Globus pallidus (tissue), 1 donor: ENCODE data around the gene LARGE1.

ENCODE experiments used
- DNase-seq: peaks from one replicate; pipeline ENCODE4 v3.0.0-alpha.2; 2015; ENCODE audit warnings: low spot score

Gene LARGE1

DNA sequence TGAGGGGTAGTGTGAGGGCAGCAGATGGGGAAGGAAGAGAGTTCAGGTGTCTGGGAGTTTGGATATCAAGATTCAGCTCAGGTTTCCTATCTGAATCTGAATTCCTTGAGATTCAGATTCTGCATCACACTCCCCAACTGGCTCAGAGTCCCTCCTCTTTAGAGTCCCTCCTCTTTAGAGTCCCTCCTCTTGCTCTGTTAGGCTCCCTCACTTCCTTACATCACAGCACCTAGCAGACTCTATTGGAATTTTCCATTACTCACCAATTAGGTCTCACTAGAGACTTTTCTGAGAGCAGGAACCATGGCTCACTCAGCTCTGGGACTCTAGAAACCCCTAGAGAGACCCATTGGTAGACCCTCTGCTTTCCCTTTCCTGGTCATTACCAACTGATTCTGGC is 558.7 kb downstream of the LARGE1 start:
- no peak for DNase-seq

DNA sequence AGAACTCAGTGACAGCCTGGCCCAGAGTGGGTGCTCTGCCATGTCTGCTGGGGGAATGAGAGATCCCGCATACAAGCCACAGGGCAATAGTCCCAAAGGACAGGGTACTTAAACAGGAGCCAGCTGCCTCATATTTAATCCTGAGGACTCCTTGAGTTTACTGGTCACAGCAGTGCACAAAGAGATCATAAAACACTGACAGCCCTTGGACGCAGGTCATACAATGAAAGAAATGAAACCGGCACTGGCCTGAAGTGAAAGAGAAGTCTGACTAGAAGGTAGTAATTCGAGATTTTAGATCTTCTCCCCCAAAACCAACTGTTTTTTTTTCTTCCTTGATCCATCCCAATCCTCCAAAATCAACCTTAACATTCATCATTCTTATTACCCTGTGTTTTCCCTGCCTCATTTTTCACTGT is 562.3 kb downstream of the LARGE1 start:
- no peak for DNase-seq

GRCh38 chr22:33354928-33355327 is 565.3 kb downstream of the LARGE1 start:
- no peak for DNase-seq

GRCh38 chr22:33353502-33353901 is 566.8 kb downstream of the LARGE1 start:
- DNase-seq: no peak

- DNase-seq: no peak
Measured at GRCh38 chr22:33352768-33353167, 567.5 kb downstream of the LARGE1 start.

GRCh38 chr22:33350961-33351360 is 569.3 kb downstream of the LARGE1 start:
- DNase-seq: no peak

DNA sequence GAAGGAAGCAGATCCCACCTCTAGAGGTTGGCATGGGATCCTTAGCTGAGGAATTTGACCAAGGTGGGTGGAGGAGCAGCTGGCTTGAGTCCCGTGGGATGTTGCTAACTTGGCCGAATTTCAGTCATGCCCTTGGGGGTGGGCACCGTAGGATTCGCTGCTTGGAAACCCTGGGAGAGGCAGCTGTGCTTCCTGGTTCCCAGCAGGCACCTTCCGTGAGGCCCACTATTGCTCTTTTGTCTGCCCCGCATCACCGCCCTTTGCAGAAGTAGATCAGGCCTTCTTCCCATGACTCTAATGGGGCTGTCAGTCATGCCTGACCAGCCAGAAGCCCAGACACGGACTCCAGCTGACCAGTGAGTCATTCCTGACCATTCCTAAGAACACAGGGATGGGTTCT is 569.8 kb downstream of the LARGE1 start:
- DNase-seq: no peak

- no peak for DNase-seq
Measured at GRCh38 chr22:33347002-33347401, 573.3 kb downstream of the LARGE1 start.

DNA sequence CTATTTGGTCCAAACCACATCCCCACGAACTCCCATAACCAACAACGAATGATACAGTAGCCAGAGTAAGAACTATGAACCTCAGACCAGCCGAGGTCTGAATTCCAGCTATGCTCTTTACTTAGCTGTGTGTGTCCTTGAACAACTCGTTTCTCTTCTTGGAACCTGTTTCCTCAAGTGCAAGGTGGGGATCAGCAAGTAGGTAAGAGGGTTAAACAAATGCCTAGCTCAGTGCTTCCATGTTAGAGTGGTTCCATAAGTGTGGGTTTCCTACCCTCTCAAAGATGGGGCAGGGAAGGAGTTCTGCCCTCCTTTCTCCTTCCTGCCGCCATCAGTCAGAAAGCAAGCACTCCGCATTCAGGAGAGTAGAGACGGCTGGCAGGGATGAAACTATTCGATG is 578.7 kb downstream of the LARGE1 start:
- no peak for DNase-seq

- DNase-seq: no peak
Measured at GRCh38 chr22:33337524-33337923, 582.8 kb downstream of the LARGE1 start.

- DNase-seq: no peak
Measured at GRCh38 chr22:33335611-33336279, 584.5 kb downstream of the LARGE1 start.

DNA sequence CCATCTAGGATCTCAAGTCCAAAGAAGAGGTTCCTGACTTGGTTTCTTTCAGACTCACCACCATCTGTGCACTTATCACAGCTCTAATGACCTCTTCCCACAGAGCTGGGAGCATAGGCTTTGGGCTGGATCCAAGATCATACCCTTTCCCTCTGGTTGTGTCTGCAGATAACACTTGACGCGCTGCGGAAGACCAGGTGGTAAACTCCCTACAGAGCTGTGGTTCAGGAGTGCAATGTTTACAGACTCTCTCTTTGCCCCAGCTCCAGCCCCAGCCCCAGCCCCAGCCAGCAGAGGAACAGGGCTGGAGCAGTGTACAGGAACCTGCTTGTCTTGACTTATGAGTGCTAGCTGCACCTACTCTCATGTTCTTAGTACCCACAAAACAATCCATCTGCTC is 587.7 kb downstream of the LARGE1 start:
- DNase-seq: no peak

DNA sequence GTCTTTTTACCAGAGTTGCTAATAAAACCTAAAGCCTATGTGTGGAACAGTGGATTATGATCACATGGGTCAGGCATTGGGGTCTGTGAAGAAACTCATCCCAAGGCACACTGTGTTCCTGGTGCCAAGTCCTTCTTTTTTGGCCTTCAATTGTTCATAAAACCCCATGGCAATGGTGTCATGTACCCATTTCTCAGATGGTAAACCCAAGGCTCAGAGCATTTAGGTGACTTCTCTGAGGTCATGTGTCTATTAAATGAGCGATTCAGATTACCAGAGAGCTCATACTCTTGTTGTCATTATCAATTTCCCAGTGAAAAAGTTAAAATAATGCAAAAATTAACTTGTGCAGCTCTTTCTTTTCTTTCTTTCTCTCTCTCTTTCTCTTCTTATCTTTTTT is 589.3 kb downstream of the LARGE1 start:
- no peak for DNase-seq

GRCh38 chr22:33330534-33330933 is 589.7 kb downstream of the LARGE1 start:
- DNase-seq: no peak

- no peak for DNase-seq
Measured at GRCh38 chr22:33329398-33329797, 590.9 kb downstream of the LARGE1 start.

- DNase-seq: no peak
Measured at GRCh38 chr22:33328789-33329296, 591.4 kb downstream of the LARGE1 start.

DNA sequence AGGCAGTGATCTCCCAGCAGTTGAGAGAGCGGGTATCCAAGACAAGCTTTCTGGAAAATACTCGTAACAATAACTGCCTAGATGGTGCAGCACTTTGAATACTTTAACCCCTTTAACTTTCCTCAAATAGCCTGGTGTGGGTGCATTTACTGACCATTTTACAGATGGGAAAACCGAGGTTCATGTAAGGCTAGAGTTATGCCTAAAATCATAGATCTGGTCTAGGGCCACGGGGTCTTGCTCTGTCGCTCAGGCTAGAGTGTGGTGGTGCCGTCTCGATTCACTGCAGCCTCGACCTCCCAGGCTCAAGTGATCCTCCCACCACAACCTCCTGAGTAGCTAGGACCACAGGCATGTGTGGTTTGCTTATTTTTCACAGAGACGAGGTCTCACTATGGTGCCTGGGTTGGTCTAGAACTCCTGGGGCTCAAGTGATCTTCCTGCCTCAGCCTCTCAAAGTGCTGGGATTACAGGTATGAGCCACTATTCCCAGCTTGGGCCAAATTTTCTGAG is 592.9 kb downstream of the LARGE1 start:
- DNase-seq: no peak

DNA sequence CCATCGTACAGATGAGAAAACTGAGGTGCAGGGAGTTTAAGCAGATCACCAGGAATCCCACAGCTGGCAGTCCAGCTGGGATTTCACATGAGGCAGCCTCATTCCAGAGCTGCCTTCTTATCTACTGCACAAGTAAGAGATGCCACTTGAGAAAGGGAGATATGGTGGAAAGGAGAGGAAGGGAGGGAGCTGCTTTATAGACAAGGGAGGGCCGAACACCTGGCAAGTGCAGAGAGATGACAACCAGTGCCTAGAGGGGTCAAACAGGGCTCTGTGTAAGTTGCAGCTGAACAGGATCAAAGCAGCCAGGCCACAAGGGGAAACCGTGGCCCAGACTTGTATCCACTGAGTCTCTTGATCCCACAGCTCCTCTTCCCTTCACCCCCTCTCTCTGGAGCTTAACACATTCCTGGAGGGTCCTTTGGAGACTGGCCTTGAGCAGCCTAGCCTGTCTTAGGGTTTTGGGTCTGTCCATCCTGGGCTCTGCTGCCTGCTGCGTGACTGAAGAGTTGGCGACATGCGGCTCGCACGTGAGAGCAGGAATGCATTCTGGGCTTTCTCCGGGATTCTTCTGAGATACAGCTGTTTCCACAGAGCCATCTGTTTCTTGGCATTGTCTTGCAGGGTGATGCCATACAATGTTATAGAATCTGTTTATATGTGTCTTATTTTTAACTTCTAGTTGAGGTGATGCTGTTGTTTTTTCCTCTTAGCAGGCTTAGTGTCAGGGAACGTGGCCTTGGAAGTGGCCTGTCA is 593.6 kb downstream of the LARGE1 start:
- DNase-seq: no peak

DNA sequence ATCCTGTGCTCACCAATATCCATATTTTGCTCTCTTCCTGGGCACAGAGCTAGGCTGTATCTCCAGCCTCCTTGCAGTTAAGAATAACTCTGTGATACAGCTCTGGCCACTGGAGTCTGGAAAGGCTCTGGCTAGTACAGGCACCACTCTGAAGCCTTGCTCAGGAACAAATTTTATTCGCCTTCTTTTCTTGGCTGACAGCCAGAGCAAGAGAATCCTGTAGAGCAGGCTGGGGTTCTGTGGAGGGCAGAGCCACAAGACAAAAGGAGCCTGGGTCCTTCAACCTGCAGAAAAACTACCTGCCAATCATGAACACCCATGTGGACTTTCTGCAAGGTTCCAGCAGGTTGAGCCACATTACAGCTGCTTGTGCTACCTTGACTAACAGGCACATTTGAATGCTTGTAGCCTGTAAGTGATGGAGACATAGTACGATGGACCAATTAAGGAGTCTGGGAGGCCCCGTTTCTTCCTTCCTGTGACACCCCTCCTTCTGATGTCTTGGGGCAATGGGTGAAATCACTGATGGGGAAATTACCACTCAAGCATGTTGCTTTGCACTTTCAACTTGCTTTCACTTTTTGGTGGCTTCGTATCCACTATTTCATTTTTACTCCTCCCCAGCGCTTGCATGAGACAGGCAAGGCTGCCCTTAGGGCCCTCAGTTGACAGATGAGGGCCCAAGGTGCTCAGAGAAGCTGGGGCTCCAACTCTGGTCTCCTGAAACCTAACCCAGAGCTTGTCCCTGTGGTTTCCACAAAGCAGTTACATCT is 594.9 kb downstream of the LARGE1 start:
- DNase-seq: no peak

- DNase-seq: no peak
Measured at GRCh38 chr22:33324228-33324627, 596.0 kb downstream of the LARGE1 start.

DNA sequence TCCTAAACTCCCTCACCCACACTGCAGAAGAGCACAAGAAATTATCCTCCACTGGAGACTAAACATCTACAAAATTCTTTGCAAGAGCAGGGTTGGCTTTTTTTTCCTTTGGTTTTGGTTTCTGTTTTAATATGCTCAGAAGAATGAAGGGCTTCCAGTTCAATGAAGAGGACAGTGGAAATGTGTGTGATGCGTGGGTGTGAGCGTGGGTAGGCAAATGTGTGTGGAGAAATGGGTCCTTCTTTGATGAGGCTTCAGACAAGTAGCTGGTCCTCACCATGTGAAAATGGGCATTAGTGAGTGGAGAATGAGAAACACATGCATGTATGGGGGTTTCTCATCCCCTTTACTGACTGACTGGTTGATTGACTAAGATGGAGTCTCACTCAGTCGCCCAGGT is 598.8 kb downstream of the LARGE1 start:
- DNase-seq: no peak

- no peak for DNase-seq
Measured at GRCh38 chr22:33315954-33316353, 604.3 kb downstream of the LARGE1 start.

DNA sequence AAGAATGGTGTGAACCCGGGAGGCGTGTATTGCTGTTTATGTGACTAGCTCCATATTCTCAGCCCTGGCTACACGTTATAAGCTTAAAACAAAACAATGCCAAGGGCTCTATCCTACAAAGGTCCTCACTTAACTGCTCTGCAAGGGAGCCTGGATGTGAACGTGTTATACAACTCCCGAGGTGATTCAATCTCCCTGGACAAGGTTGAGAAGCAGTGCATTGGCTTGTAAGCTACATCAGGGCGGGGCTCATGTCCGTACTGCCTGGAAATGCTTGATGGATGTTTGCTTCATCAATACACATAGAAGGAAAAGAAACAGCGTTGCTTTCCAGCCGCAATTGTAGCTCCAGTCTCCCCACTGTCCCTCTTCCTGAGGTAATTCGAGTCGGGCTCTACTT is 605.2 kb downstream of the LARGE1 start:
- no peak for DNase-seq
